GM12892 (cell line): Measurements from ENCODE around the gene INAFM1.
A peak's percentile ranks its signal among the peaks of the same experiment; 100 is the strongest.
"Not testable (repeated sequence)": the region's sequence is repeated elsewhere in the genome, so short reads cannot be mapped to it uniquely, and the experiment has no call there.

Experiments
- DNase-seq: peaks from one replicate; pipeline ENCODE4 v3.0.0; 2011; ENCODE audit not compliant: insufficient read length
- FAIRE-seq: peaks from 2 replicates; lab custom pipeline; 2011; peaks lifted over from hg19 to GRCh38; lab: Jason Lieb, UNC
- POLR2A ChIP-seq: IDR thresholded peaks from 2 replicates; pipeline ENCODE4 v1.6.1; 2011; ENCODE audit warnings: low read depth, low read length, control low read depth
- POLR2AphosphoS5 ChIP-seq: IDR thresholded peaks from 2 replicates; pipeline ENCODE4 v1.6.1; 2011; ENCODE audit warnings: low read depth, low read length, control low read depth
- TAF1 ChIP-seq: IDR thresholded peaks from 2 replicates; pipeline ENCODE4 v1.6.1; 2011; ENCODE audit warnings: low read depth, mild to moderate bottlenecking, control low read depth, low read length, borderline replicate concordance

Gene INAFM1

DNA sequence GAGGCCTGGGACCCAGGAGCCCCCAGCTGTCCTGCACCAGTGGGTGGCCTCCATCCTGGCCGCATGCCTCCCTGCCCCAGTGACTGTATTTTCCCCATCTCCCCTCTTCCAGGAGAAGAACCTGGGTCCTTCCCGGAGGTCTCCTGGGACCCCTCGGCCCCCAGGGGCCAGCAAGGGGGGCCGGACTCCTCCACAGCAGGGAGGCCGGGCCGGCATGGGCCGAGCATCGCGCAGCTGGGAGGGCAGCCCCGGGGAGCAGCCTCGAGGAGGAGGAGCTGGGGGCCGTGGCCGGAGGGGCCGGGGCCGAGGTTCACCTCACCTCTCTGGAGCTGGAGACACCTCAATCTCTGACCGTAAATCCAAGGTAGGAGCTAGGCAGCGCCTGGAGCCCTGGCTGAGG lies 14.2 kb upstream of the INAFM1 start:
- no peak for DNase-seq
- TF ChIP-seq POLR2AphosphoS5 (no peak), TAF1 (no peak), POLR2A (no peak)
- no peak for FAIRE-seq

DNA sequence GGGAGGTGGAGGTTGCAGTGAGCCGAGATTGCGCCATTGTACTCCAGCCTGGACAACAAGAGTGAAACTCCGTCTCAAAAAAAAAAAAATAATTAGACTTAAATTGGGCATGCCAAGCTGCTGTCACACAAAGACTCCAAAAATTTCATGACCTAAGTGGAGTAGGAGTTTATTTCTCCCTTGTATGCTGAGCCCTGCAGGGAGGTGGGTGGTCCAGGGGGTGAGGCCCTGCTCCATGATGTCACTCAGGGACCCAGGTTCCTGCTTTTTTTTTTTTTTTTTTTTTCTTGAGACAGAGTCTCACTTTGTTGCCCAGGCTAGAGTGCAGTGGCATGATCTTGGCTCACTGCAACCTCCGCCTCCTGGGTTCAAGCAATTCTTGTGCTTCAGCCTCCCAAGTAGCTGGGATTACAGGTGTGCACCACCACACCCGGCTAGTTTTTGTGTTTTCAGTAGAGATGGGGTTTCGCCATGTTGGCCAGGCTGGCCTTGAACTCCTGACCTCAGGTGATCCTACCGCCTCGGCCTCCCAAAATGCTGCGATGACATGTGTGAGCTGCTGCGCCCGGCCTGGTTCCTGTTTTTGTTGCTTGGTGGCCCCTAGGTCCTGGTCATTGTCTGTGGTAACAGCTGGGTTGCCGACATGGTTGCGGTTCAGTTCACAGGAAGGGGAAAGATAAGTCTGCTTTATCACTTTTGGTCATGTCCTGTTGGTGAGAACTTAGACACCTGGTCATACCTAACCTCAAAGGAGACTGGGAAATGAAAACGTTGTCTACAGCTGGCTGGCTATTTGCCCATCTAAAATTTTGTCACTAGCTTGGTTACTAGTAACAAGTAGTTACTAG lies 12.5 kb upstream of the INAFM1 start:
- not testable (repeated sequence) for DNase-seq
- peak; percentile 75 for FAIRE-seq

GRCh38 chr19:47264629-47265028 lies 10.1 kb upstream of the INAFM1 start:
- no peak for TF ChIP-seq POLR2AphosphoS5
- TF ChIP-seq TAF1: no peak
- no peak for TF ChIP-seq POLR2A
- DNase-seq: no peak

DNA sequence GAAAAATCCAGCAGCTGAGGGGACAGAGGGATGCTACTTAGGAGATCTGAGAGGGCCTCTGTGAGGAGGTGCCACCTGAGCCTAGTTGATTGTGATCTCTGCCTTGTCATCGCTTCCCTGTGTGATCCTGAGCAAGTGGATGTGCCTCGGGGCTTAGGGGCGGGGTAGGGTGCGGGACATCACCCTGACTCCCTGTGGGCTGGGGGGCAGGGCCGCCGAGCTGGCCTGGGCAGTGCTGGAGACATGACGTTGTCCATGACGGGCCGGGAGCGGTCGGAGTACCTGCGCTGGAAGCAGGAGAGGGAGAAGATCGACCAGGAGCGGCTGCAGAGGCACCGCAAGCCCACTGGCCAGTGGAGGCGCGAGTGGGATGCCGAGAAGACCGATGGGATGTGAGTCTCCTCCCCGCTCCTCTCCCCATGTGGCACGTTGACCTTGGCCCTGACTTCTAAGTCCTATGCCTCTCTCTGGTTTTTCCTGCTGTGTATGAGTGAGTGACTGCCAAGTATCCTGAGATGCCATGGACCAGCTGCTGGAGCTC lies 8.2 kb upstream of the INAFM1 start:
- no peak for FAIRE-seq
- no peak for TF ChIP-seq POLR2A
- TF ChIP-seq TAF1: no peak
- TF ChIP-seq POLR2AphosphoS5: no peak
- DNase-seq: no peak

More at GRCh38 chr19:47264629-47265028, 10.1 kb upstream of the INAFM1 start:
- FAIRE-seq: no peak

DNA sequence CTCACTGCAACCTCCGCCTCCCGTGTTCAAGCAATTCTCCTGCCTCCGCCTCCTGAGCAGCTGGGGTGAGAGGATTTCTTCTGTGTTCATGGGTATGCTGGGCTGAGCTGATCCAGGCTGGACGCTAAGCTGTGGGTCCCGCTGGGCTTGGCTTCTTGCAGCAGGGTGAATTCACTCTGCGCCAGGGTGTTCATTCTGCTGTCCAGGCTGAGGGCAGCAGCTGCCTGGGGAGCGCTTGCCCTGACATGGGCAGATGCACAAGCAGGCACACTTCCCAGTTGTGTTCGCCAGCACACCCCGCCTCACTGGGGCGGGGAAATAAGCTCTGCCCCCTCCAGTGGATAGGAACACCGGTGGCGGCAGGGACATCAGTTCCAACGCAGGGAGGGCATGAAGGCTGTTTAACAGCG lies 7.3 kb upstream of the INAFM1 start:
- no peak for FAIRE-seq
- TF ChIP-seq TAF1: no peak
- no peak for TF ChIP-seq POLR2A
- DNase-seq: no peak

GRCh38 chr19:47268028-47268427 lies 6.7 kb upstream of the INAFM1 start:
- no peak for DNase-seq
- TF ChIP-seq POLR2A (no peak), TAF1 (no peak), POLR2AphosphoS5 (no peak)
- FAIRE-seq: no peak

DNA sequence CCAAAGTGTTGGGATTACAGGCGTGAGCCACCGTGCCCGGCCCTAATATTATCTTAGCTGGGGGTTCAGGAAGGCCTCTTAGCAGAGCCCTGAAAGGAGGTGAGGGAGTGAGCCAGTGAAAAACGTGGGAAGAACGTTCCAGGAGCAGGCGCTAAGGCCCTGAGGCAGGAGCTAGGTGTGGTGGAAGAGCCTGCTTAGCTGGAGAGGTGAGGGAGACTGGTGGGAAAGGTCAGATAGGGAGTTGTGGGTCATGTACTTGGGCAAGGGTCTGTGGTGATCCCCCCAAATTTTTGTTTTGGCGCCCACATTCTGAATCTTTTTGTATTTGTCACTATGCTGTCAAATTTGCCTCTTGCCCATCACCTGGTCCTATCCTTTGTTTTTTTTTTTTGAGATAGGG lies 5.1 kb upstream of the INAFM1 start:
- FAIRE-seq: no peak
- DNase-seq: no peak
- TF ChIP-seq POLR2AphosphoS5 (no peak), TAF1 (no peak), POLR2A (no peak)

GRCh38 chr19:47270408-47270807 lies 4.3 kb upstream of the INAFM1 start:
- no peak for DNase-seq
- TF ChIP-seq POLR2AphosphoS5 (no peak), POLR2A (no peak), TAF1 (no peak)
- FAIRE-seq: no peak

DNA sequence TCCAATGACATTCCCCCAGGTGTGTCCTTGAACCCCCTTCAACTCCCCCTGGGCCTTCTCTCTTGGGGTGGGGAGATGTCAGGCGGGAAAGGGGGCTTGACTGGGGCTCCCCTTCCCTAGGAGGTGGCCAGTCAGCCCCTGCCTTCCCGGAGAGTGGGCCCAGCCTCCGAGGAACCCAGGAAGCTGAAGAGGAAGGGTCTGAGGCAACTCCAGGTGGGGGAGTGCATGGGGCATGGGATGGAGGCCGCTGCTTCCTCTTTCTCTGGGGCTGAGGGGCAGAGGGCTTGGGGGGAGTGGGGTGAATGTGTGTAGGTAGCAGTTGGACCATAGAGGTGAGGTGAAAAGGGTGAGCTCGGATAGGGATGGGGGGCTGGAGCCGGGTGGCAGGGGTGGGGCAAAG lies 2.7 kb upstream of the INAFM1 start:
- TF ChIP-seq POLR2A (no peak), POLR2AphosphoS5 (no peak), TAF1 (no peak)
- FAIRE-seq: no peak
- no peak for DNase-seq

- TF ChIP-seq POLR2A: no peak
- TF ChIP-seq POLR2AphosphoS5: no peak
- TF ChIP-seq TAF1: no peak
- DNase-seq (peak; percentile 58), FAIRE-seq (no peak)
These were observed 2.0 kb upstream of the INAFM1 start for GRCh38 chr19:47272448-47273312.

DNA sequence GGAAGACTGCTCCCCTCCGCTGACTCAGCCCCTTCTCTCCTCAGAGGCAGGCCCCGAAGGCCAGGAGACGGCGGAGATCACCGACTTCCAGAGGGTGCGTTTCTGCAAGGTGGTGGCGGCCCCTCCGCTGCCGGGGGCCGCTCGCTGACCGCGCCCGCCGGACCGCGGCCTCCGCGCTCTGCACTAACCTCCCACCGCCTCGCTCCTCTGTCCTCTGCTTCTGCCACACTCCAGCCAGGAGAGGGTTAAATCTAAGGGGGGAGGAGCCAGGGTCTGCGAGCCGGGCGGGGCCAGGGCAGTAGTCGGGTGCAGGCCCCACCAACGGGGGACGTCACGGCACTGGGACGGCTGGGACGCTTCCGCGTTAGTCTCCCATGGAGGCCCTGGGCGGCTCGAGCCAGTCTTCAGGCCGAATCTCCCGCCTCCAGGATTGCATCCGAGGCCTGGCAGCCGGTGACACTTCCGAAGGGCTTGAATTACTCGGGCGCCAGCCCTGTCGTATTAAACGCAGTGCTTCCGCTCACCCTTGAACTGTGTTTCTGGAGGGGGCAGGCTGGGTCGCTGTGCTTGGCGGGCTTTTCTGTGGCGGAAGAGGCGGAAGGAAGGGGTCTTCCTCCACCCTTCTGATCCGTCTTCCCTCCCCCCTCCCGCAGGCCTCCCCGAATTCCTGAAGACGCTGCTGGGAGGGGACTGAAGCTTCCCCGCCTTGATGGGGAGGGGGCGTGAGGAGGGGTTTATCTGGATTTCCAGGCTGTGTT lies 1.2 kb upstream of the INAFM1 start:
- FAIRE-seq (peak; percentile 98), DNase-seq (peak; percentile 98)
- TF ChIP-seq TAF1 (peak; percentile 34; the same call in 1 of the 2 replicates), POLR2A (peak; percentile 78; the same call in 1 of the 2 replicates), POLR2AphosphoS5 (peak; percentile 85)
